ENCODE results near the gene MMRN2. TPM values are rescaled to one million over a fixed set of nuclear protein-coding genes. Genes with fewer than 3 reads are reported as not detected.
A peak's percentile ranks its signal among the peaks of the same experiment; 100 is the strongest.

The MMRN2 gene
- total and polyA plus RNA-seq, 2 of the 8 experiments (the other 6 are each of a cell fraction or from before 2014, with no cell fraction given), result 1.2 TPM

DNA sequence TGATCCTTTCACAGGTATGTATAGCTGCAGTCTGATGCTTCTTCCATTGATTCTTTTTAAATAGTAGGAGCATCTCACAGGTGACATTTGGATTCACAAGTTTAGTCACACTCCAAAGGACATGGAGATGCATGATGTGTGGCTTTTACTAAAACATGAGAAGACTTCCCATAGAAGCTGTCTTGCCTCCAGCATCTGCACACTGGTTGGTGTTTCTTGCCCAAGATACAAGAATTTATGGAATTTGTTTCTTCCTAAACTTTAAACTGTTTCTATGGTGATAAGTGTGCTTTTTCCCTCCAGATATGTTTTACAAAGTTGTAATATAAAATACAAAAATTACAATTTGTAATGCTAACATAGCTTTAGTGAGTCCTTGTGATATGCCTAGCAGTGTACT is 35.0 kb upstream of the MMRN2 start:
- no peaks in the 10 kb centered on the region for H3K4me1 ChIP-seq (replicated peaks in 1 of 4; ENCODE audit: control insufficient read depth in 3 of 4, insufficient read depth in 4 of 4, low read length in 3 of 4)
- DNase-seq (ENCODE audit: low read depth in 1 of 2, low spot score in 2 of 2), result no peak
- no peak overlapping the region for H2BK20ac ChIP-seq (ENCODE audit: low read length)
- no peak overlapping the region for H3K18ac ChIP-seq (ENCODE audit: extremely low read depth, low read length)
- no peak overlapping the region for H3K56ac ChIP-seq (replicated peaks; ENCODE audit: insufficient read length, low read depth, low read length)
- H3K9me3 ChIP-seq (ENCODE audit: insufficient read depth in 2 of 2, low read depth in 1 of 2, low read length in 1 of 2), result no peaks in the 10 kb centered on the region
- H2BK5ac ChIP-seq (ENCODE audit: low read depth, low read length), result no peak overlapping the region
- no peak overlapping the region for H4K91ac ChIP-seq (replicated peaks; ENCODE audit: insufficient read length, low read length)
- no peaks in the 10 kb centered on the region for H3K27me3 ChIP-seq (replicated peaks in 1 of 4; ENCODE audit: control insufficient read depth in 3 of 4, extremely low read depth in 1 of 4, insufficient read depth in 3 of 4, low read length in 3 of 4)
- no peak overlapping the region for H2AFZ ChIP-seq (ENCODE audit: low read length)
- H3K27ac ChIP-seq (ENCODE audit: low read depth, low read length), result no peak overlapping the region
- H3K79me1 ChIP-seq (ENCODE audit: low read depth, low read length), result no peaks in the 10 kb centered on the region
- H2BK12ac ChIP-seq (ENCODE audit: low read depth, low read length), result no peak overlapping the region
- H3K79me2 ChIP-seq (ENCODE audit: control insufficient read depth in 1 of 2, insufficient read depth in 2 of 2, low read length in 2 of 2), result no peaks in the 10 kb centered on the region
- no peaks in the 10 kb centered on the region for H4K20me1 ChIP-seq (replicated peaks in 1 of 2; ENCODE audit: control insufficient read depth in 1 of 2, insufficient read depth in 2 of 2, low read length in 2 of 2)
- H2BK120ac ChIP-seq (replicated peaks; ENCODE audit: low read depth, low read length), result no peak overlapping the region
- no peak overlapping the region for H3K23ac ChIP-seq (ENCODE audit: insufficient read length)
- ChIA-PET CTCF (ENCODE audit: partially characterized antibody) (interaction anchor here (1.3 to 2.1 kb wide), 2 partner anchors 18 to 47 kb away, joined by 3 to 11 read pairs; no protein-coding TSS in a partner anchor), POLR2A (ENCODE audit: partially characterized antibody) (no interaction called here)
- H3K36me3 ChIP-seq (ENCODE audit: control insufficient read depth in 2 of 4, insufficient read depth in 4 of 4, low read length in 3 of 4), result no peaks in the 10 kb centered on the region
- H3K4ac ChIP-seq (replicated peaks; ENCODE audit: insufficient read length, low read depth, low read length), result no peak overlapping the region
- no peak overlapping the region for H2BK15ac ChIP-seq (ENCODE audit: low read length)
- peak; percentile 19 for FAIRE-seq
- H3K4me3 ChIP-seq (ENCODE audit: extremely low read depth in 1 of 4, insufficient read depth in 2 of 4, low read depth in 3 of 4, low read length in 4 of 4), result no peak overlapping the region
- no peak overlapping the region for H3K4me2 ChIP-seq (ENCODE audit: insufficient read depth in 1 of 2, low read depth in 2 of 2, low read length in 2 of 2)
- H3K23me2 ChIP-seq (ENCODE audit: low read depth, low read length), result no peaks in the 10 kb centered on the region
- H2AK5ac ChIP-seq (ENCODE audit: low read depth, low read length), result no peak overlapping the region
- H3K9ac ChIP-seq (replicated peaks in 1 of 4; ENCODE audit: extremely low read depth in 1 of 4, low read depth in 3 of 4, low read length in 3 of 4), result no peak overlapping the region
- H4K5ac ChIP-seq (ENCODE audit: insufficient read length, low read depth, low read length), result no peak overlapping the region
- H3K14ac ChIP-seq (ENCODE audit: insufficient read length), result no peak overlapping the region
- H4K8ac ChIP-seq (ENCODE audit: extremely low read depth, insufficient read depth, low read length), result no peak overlapping the region
- no peak for TF ChIP-seq TEAD4 (IDR thresholded peaks at IDR 0.05; ENCODE audit: low read depth, low read length)
- TF ChIP-seq, protein P1, sequence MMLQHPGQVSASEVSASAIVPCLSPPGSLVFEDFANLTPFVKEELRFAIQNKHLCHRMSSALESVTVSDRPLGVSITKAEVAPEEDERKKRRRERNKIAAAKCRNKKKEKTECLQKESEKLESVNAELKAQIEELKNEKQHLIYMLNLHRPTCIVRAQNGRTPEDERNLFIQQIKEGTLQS (IDR thresholded peaks at IDR 0.05; ENCODE audit: insufficient read depth, low read depth, low read length), result no peak
- no peak for TF ChIP-seq FOSL1 (IDR thresholded peaks at IDR 0.05; ENCODE audit: insufficient read depth, low read depth, low read length)
- no peak for TF ChIP-seq PHF8 (conservative IDR thresholded peaks at IDR 0.05; ENCODE audit: low read depth, low read length)
- no peak for TF ChIP-seq TBP (IDR thresholded peaks at IDR 0.05; ENCODE audit: low read depth, low read length)
- TF ChIP-seq JUN (IDR thresholded peaks at IDR 0.05; ENCODE audit: low read depth, low read length), result no peak
- TF ChIP-seq EZH2 (IDR thresholded peaks at IDR 0.05; ENCODE audit: low read depth, low read length, severe bottlenecking), result no peak
- no peak for TF ChIP-seq TAF7 (optimal IDR thresholded peaks at IDR 0.05; ENCODE audit: borderline replicate concordance, low read depth, low read length)
- TF ChIP-seq RNF2 (IDR thresholded peaks at IDR 0.05; ENCODE audit: borderline replicate concordance, low read depth, low read length, missing control alignments, poor library complexity, severe bottlenecking), result no peak
- TF ChIP-seq, protein P2, sequence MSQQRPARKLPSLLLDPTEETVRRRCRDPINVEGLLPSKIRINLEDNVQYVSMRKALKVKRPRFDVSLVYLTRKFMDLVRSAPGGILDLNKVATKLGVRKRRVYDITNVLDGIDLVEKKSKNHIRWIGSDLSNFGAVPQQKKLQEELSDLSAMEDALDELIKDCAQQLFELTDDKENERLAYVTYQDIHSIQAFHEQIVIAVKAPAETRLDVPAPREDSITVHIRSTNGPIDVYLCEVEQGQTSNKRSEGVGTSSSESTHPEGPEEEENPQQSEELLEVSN (IDR thresholded peaks at IDR 0.05), result no peak
- no peak for TF ChIP-seq SIN3A (conservative IDR thresholded peaks at IDR 0.05 in 1 of 2, IDR thresholded peaks at IDR 0.05 in 1 of 2; ENCODE audit: low read depth in 1 of 2, low read length in 2 of 2)
- TF ChIP-seq KDM5A (IDR thresholded peaks at IDR 0.05; ENCODE audit: low read length), result no peak
- TF ChIP-seq ZNF274 (IDR thresholded peaks at IDR 0.05; ENCODE audit: borderline replicate concordance, extremely low read depth, low read length), result no peak
